Adrenal gland (tissue), 12 donors: ENCODE data around the gene MYH11. TPM values are rescaled to one million over a fixed set of nuclear protein-coding genes. Genes with fewer than 3 reads are reported as not detected.
A peak's percentile ranks its signal among the peaks of the same experiment; 100 is the strongest.

Experiments
- DNase-seq, 7 donors: peaks; one replicate each; pipeline ENCODE4 v3.0.0-alpha.2; 2019 to 2020
- H3K27ac ChIP-seq, 5 donors: fragments of 200-600 bp; sonication (generic) in 4 of 5; 1 replicate in 3 of 5; 2 replicates in 2 of 5; pipeline versions ENCODE4 v1.5.1 to v1.8.0; 2016 to 2020; ENCODE audit warnings: mild to moderate bottlenecking in 1 of 5
- H3K27me3 ChIP-seq: fragments of 200-600 bp; 2 replicates; pipeline ENCODE4 v1.8.0; 2021
- H3K36me3 ChIP-seq, 2 donors: fragments of 200-600 bp; replicated peaks in 1 of 2; 1 replicate in 1 of 2; 2 replicates in 1 of 2; pipeline versions ENCODE4 v1.5.1 to v1.8.0; 2018 to 2022
- H3K4me1 ChIP-seq, 2 donors: fragments of 200-600 bp; replicated peaks in 1 of 2; 1 replicate in 1 of 2; 2 replicates in 1 of 2; pipeline versions ENCODE4 v1.5.1 to v1.8.0; 2018 to 2021
- H3K4me3 ChIP-seq, 4 donors: fragments of 200-600 bp; sonication (generic) in 3 of 4; one replicate each; pipeline ENCODE4 v1.5.1; 2016 to 2018
- H3K9me3 ChIP-seq, 3 donors: fragments of 200-600 bp; sonication (generic) in 1 of 3; replicated peaks in 1 of 3; 1 replicate in 2 of 3; 2 replicates in 1 of 3; pipeline versions ENCODE4 v1.5.1 to v1.8.0; 2016 to 2021
- POLR2A ChIP-seq, 2 donors: fragments of 450-650 bp; IDR thresholded peaks; one replicate each; pipeline ENCODE4 v1.6.1; 2017; ENCODE audit warnings: antibody characterized with exemption in 2 of 2, mild to moderate bottlenecking in 2 of 2, moderate library complexity in 1 of 2
- WGBS, 4 donors: extraction: QIAGEN DNeasy Blood & Tissue Kit in 2 of 4; methylation state at CpG; one replicate each; pipeline versions ENCODE4 v1.1.5 to v1.1.7; 2013 to 2017; 5-methylcytosine and 5-hydroxymethylcytosine counted together
- intact Hi-C, 2 donors: fragments of 100-400 bp; cut with DNase I; formaldehyde crosslinking; loops; one replicate each; pipeline versions ENCODE4 v1.14.1 to v1.15.0; 2022 to 2023
- polyA plus RNA-seq, 3 donors: library from polyadenylated mRNA; stranded (reverse); fragments of 200-250 nt in 2 of 3; fragments of 350-450 nt in 1 of 3; fragmentation: Illumina TruSeq in 1 of 3; extraction: RNeasy Lipid Tissue Mini Kit (QIAGEN cat#74804) in 1 of 3; gene quantifications; one replicate each; pipeline ENCODE4 v1.2.3, GENCODE V29; 2013 to 2014
- total RNA-seq, 9 donors: library from RNA; depleted of rRNA in 4 of 9; stranded (reverse); fragments of >200 nt in 4 of 9; fragments of 120-200 nt in 1 of 9; fragmentation: NEBNext Ultra II Directional in 1 of 9; extraction: Animal tissue kit (Norgen Biotek cat#: 25700) in 1 of 9; gene quantifications; one replicate each; pipeline versions ENCODE4 v1.1.0 to v1.2.4, GENCODE V29; 2013 to 2023
- TF ChIP-seq, protein P1 (sequence below), 6 experiments: fragments of 450-650 bp in 4 of 6; fragments of 200-600 bp in 2 of 6; sonication (generic) in 1 of 6; IDR thresholded peaks; 1 replicate in 5 of 6; 2 replicates in 1 of 6; pipeline versions ENCODE4 v1.5.1 to v1.8.0; 2016 to 2021; ENCODE audit warnings: antibody characterized with exemption in 6 of 6, mild to moderate bottlenecking in 2 of 6, moderate library complexity in 1 of 6
- donor health status: healthy with polysubstance abuse.
- donor health status: Bipolar disorder and iron deficiency.
- donor health status: DM: yes; HTN: yes; CAD: no.
- donor health status: DM: no; HTN: no; CAD: no.
- donor health status: DM: no; HTN: no; CAD: no.
- donor health status: DM: yes; HTN: yes; CAD: no.

Gene MYH11
- total and polyA plus RNA-seq, 12 donors, result 2.4 to 45.1 (median 16.5) TPM

DNA sequence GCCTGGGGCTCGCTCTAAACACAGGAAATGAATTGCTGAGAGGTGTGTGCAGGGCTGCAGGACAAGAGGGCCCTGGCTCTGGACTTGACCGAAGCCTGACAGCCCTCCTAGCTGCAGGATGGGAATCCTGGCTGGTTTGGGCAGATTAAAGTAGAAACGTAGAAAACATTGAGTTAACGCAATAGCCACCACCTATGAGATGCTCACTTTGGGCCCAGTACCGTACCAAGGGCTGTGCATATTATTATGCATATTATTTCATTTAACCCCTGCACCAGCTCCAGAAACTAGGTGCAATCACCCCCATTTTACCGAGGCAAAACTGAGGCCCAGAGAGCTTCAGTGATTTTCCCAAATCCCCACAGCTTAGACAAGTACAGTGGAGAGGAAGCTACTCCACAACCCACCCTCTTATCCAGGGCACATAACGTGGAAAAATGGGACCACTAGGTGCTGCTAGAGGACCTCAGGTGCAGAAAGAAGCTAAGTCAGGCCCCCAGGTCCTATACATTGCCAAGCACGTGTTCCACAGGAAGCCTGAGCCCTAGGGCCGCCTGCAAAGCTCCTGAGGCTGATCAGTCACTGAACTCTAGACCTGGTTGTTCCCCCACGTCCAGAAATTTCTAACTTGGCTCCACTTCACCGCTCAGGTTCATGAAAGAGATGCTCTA is 79.2 kb downstream of the MYH11 start:
- H3K36me3 ChIP-seq, result no peaks in the 10 kb centered on the region
- no peaks in the 10 kb centered on the region for H3K9me3 ChIP-seq
- 61 to 76% (median 64%) methylated on average over 9 to 11 of the region's 11 CpGs for WGBS, 4 donors
- no peaks in the 10 kb centered on the region for H3K27me3 ChIP-seq
- no peak for TF ChIP-seq POLR2A (IDR thresholded peaks at IDR 0.05)
- TF ChIP-seq, protein P1, sequence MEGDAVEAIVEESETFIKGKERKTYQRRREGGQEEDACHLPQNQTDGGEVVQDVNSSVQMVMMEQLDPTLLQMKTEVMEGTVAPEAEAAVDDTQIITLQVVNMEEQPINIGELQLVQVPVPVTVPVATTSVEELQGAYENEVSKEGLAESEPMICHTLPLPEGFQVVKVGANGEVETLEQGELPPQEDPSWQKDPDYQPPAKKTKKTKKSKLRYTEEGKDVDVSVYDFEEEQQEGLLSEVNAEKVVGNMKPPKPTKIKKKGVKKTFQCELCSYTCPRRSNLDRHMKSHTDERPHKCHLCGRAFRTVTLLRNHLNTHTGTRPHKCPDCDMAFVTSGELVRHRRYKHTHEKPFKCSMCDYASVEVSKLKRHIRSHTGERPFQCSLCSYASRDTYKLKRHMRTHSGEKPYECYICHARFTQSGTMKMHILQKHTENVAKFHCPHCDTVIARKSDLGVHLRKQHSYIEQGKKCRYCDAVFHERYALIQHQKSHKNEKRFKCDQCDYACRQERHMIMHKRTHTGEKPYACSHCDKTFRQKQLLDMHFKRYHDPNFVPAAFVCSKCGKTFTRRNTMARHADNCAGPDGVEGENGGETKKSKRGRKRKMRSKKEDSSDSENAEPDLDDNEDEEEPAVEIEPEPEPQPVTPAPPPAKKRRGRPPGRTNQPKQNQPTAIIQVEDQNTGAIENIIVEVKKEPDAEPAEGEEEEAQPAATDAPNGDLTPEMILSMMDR (IDR thresholded peaks at IDR 0.05), result peak in 1 of 6 experiments; percentile 7
- intact Hi-C loops, result no loop called here
- H3K4me3 ChIP-seq, result no peak overlapping the region
- no peak for DNase-seq
- H3K4me1 ChIP-seq, result no peaks in the 10 kb centered on the region
- H3K27ac ChIP-seq, result no peak overlapping the region

DNA sequence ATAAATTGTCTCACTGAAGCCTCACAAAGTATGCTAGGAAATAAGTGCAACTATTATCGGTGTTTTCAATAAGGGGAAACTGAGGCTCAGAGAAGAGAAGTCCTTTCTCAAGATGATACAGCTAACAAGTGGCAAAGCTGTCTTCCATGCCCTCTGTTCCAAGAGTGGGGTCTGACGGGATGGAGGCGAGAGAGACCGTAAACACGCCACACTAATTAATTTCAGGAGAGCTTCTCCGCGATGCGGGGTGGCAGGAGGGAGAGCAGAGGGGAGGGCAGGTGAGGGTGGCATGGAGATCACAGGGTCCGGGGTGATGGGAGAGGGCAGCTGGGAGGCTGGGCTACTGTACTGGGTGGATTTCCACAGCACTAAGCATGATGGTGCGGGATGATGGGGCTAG is 80.3 kb downstream of the MYH11 start:
- WGBS, 4 donors, result 70 to 89% (median 74%) methylated on average over 10 of the region's 10 CpGs
- H3K4me3 ChIP-seq, result no peak overlapping the region
- TF ChIP-seq, protein P1 (IDR thresholded peaks at IDR 0.05), result no peak
- no peak for TF ChIP-seq POLR2A (IDR thresholded peaks at IDR 0.05)
- no peak for DNase-seq
- no peaks in the 10 kb centered on the region for H3K9me3 ChIP-seq
- H3K27ac ChIP-seq, result no peak overlapping the region
- intact Hi-C loops, result no loop called here
- no peaks in the 10 kb centered on the region for H3K27me3 ChIP-seq
- H3K4me1 ChIP-seq, result no peaks in the 10 kb centered on the region
- no peaks in the 10 kb centered on the region for H3K36me3 ChIP-seq

DNA sequence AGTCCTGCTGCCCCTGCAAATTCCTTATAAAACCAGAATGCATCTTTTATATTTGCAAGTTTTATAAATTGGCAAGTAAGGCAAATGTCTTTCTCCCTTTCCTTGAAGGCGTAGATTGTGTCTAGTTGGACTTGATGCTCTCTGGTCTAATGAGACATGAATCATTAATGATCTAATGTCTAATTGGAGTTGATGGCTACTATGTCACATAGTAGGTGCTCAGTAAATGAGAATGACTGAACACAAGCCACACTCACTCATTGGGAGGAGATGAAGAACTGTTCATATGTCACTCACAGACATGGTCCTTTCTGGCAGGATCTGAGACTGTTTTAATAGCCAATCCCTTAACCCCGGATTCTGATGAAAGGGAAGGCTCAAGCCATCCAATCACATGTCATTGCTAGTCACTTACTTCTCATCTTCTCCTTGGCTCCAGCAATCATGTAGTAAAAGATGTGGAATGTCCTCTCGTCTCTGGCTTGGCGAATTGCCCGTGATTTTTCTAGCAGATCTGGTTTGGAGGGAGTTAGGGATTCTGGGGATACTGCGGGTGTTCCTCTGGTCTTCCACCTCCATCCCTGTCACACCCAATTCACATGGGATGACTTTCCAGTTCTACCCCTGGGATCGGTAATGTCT is 81.0 kb downstream of the MYH11 start:
- intact Hi-C loops, result no loop called here
- 67 to 86% (median 73%) methylated on average over 7 of the region's 7 CpGs for WGBS, 4 donors
- TF ChIP-seq, protein P1 (IDR thresholded peaks at IDR 0.05), result no peak
- no peak for TF ChIP-seq POLR2A (IDR thresholded peaks at IDR 0.05)
- peak in 1 of 7 donors; percentile 56 for DNase-seq
- Histone ChIP-seq H3K27ac (no peak overlapping the region), H3K36me3 (no peaks in the 10 kb centered on the region), H3K9me3 (no peaks in the 10 kb centered on the region), H3K4me1 (no peaks in the 10 kb centered on the region), H3K27me3 (no peaks in the 10 kb centered on the region), H3K4me3 (no peak overlapping the region)

DNA sequence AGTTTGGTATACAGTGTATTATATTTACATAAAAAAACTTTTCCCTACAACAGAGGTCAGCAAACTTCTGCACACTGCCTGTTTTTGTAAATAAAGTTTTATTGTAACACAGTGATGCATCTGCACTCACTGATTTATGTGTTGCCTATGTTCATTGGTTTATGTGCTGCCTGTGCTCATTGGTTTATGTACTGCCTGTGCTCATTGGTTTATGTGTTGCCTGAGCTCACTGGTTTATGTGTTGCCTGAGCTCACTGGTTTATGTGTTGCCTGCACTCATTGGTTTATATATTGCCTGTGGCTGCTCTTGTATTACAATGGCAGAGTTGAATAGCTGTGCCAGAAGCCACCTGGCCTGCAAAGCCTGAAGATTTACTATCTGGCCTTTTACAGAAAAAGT is 81.6 kb downstream of the MYH11 start:
- no peak for DNase-seq
- TF ChIP-seq, protein P1 (IDR thresholded peaks at IDR 0.05), result no peak
- no peak for TF ChIP-seq POLR2A (IDR thresholded peaks at IDR 0.05)
- Histone ChIP-seq H3K36me3 (no peaks in the 10 kb centered on the region), H3K4me1 (no peaks in the 10 kb centered on the region), H3K27me3 (no peaks in the 10 kb centered on the region), H3K9me3 (no peaks in the 10 kb centered on the region), H3K27ac (no peak overlapping the region), H3K4me3 (no peak overlapping the region)
- intact Hi-C loops, result no loop called here
